DND-41 (cell line): ENCODE data around the gene NKD1.
A peak's percentile ranks its signal among the peaks of the same experiment; 100 is the strongest.

ENCODE experiments used
- EZH2 ChIP-seq: IDR thresholded peaks from 3 replicates; pipeline ENCODE4 v1.6.1; 2012; ENCODE audit warnings: borderline replicate concordance, low read depth, mild to moderate bottlenecking, moderate library complexity, low read length, inconsistent platforms; ENCODE audit not compliant: severe bottlenecking
- TF ChIP-seq, protein P1 (sequence below): IDR thresholded peaks from 2 replicates; pipeline ENCODE4 v1.5.1; 2012; ENCODE audit warnings: borderline replicate concordance, low read length, moderate library complexity, mild to moderate bottlenecking; ENCODE audit not compliant: poor library complexity, severe bottlenecking; ENCODE audit errors: extremely low read depth

DNA sequence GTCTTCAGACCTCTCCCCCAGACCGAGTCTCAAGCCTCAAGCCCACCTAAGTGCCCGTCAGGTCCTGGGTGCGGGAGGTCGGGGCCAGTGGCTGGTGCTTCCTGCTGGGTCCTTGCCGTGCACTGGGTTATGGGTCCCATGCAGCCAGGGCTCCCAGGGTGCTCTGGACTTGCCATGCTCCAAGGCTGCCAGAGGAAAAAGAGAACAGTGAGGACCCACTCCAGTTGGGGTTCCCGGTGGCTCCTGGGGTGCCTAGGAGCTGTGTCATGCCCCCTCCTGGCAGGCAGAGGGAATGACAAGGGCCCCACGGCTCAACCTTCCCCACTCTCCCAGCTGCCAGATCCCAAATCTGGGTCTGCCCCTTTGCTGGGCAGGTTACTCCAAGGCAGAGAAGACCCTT lies 129.2 kb downstream of the NKD1 start:
- TF ChIP-seq, protein P1, sequence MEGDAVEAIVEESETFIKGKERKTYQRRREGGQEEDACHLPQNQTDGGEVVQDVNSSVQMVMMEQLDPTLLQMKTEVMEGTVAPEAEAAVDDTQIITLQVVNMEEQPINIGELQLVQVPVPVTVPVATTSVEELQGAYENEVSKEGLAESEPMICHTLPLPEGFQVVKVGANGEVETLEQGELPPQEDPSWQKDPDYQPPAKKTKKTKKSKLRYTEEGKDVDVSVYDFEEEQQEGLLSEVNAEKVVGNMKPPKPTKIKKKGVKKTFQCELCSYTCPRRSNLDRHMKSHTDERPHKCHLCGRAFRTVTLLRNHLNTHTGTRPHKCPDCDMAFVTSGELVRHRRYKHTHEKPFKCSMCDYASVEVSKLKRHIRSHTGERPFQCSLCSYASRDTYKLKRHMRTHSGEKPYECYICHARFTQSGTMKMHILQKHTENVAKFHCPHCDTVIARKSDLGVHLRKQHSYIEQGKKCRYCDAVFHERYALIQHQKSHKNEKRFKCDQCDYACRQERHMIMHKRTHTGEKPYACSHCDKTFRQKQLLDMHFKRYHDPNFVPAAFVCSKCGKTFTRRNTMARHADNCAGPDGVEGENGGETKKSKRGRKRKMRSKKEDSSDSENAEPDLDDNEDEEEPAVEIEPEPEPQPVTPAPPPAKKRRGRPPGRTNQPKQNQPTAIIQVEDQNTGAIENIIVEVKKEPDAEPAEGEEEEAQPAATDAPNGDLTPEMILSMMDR = peak; percentile 50
- TF ChIP-seq EZH2 = no peak
